Endothelial cell of umbilical vein (primary cell): Measurements from ENCODE around the gene FAM120A.

Experiments used
- CTCF ChIP-seq, 2 donors: IDR thresholded peaks; 1 replicate in 1 of 2; 2 replicates in 1 of 2; pipeline ENCODE4 v1.5.1; 2011; ENCODE audit warnings: low read length in 2 of 2, mild to moderate bottlenecking in 2 of 2, moderate library complexity in 2 of 2, control low read depth in 1 of 2, inconsistent platforms in 1 of 2, low read depth in 1 of 2; ENCODE audit not compliant: insufficient read depth in 1 of 2; ENCODE audit errors: extremely low read depth in 1 of 2
- EZH2 ChIP-seq: IDR thresholded peaks from 2 replicates; pipeline ENCODE4 v1.6.1; 2012; ENCODE audit warnings: borderline replicate concordance, low read depth, mild to moderate bottlenecking, moderate library complexity, low read length, inconsistent platforms; ENCODE audit not compliant: severe bottlenecking
- FOS ChIP-seq: IDR thresholded peaks from 2 replicates; pipeline ENCODE4 v1.6.1; 2011; ENCODE audit warnings: mild to moderate bottlenecking, low read length, moderate library complexity, borderline replicate concordance; ENCODE audit not compliant: insufficient read depth
- GATA2 ChIP-seq: IDR thresholded peaks from 2 replicates; pipeline ENCODE4 v1.7.0; 2011; ENCODE audit warnings: low read depth, mild to moderate bottlenecking, moderate library complexity, mixed read lengths, low read length; ENCODE audit not compliant: insufficient read length, insufficient read depth
- JUN ChIP-seq: IDR thresholded peaks from 2 replicates; pipeline ENCODE4 v1.6.1; 2011; ENCODE audit warnings: borderline replicate concordance, low read depth; ENCODE audit not compliant: insufficient read length, insufficient read depth
- MAX ChIP-seq: IDR thresholded peaks from 2 replicates; pipeline ENCODE4 v1.6.1; 2011; ENCODE audit not compliant: insufficient read depth, insufficient read length
- MYC ChIP-seq: IDR thresholded peaks from one replicate; pipeline ENCODE4 v1.6.1; 2011; ENCODE audit warnings: mild to moderate bottlenecking, low read depth, low read length
- POLR2A ChIP-seq: IDR thresholded peaks from 2 replicates; pipeline ENCODE4 v1.6.1; 2012; ENCODE audit warnings: low read depth, mild to moderate bottlenecking, control low read depth, low read length
- POLR2AphosphoS5 ChIP-seq: IDR thresholded peaks from 2 replicates; pipeline ENCODE4 v1.6.1; 2012; ENCODE audit warnings: low read depth, mild to moderate bottlenecking, control low read depth, low read length, moderate library complexity; ENCODE audit not compliant: insufficient read depth

- TF ChIP-seq CTCF (IDR thresholded peaks at IDR 0.05; ENCODE audit: extremely low read depth in 1 of 2, insufficient read depth in 1 of 2, low read depth in 1 of 2, low read length in 2 of 2) (no peak), POLR2A (no peak), POLR2AphosphoS5 (no peak), EZH2 (no peak), MAX (no peak), MYC (no peak), JUN (no peak), FOS (no peak), GATA2 (no peak)
These were observed 158.7 kb downstream of the FAM120A start for GRCh38 chr9:93610206-93610605.
